CD4-positive, alpha-beta memory T cell (primary cell): ENCODE data around the gene FAM174B. TPM values are rescaled to one million over a fixed set of nuclear protein-coding genes. Genes with fewer than 3 reads are reported as not detected.

Experiments used
- CTCF ChIA-PET: fragments of 350-600 bp; sonication (Branson Sonifier 250); formaldehyde crosslinking; loops from one replicate; lab custom pipeline; 2021; ENCODE audit warnings: inconsistent platforms; ENCODE audit not compliant: partially characterized antibody; lab: Charles Lee
- POLR2A ChIA-PET: fragments of 350-600 bp; sonication (Branson Sonifier 250); formaldehyde crosslinking; loops from one replicate; lab custom pipeline; 2021; ENCODE audit not compliant: partially characterized antibody; lab: Charles Lee
- DNase-seq, 5 donors: peaks; one replicate each; pipeline versions ENCODE4 v3.0.0 to v3.0.0-alpha.2; 2020 to 2022; ENCODE audit warnings: mixed read lengths in 1 of 5
- H3K27ac ChIP-seq: one replicate; pipeline ENCODE4 v1.7.0; 2013; ENCODE audit warnings: low read depth, low read length
- H3K27me3 ChIP-seq: 2 replicates; pipeline ENCODE4 v1.7.0; 2013; ENCODE audit warnings: mild to moderate bottlenecking, low read length, moderate library complexity; ENCODE audit not compliant: insufficient read depth
- H3K36me3 ChIP-seq: 2 replicates; pipeline ENCODE4 v1.7.0; 2013; ENCODE audit warnings: mild to moderate bottlenecking, low read length, moderate library complexity; ENCODE audit not compliant: insufficient read depth
- H3K4me1 ChIP-seq: 2 replicates; pipeline ENCODE4 v1.7.0; 2013; ENCODE audit warnings: mild to moderate bottlenecking, low read length, moderate library complexity; ENCODE audit not compliant: insufficient read depth
- H3K4me3 ChIP-seq, 2 donors: one replicate each; pipeline ENCODE4 v1.7.0; 2013; ENCODE audit warnings: low read length in 2 of 2, mild to moderate bottlenecking in 1 of 2
- H3K9me3 ChIP-seq, 2 donors: one replicate each; pipeline ENCODE4 v1.7.0; 2013; ENCODE audit warnings: low read length in 2 of 2, control low read depth in 1 of 2; ENCODE audit not compliant: control insufficient read depth in 1 of 2
- H3K27ac Mint-ChIP-seq, 7 donors: one replicate each; pipeline ENCODE4 v1.8.0; 2020 to 2021; ENCODE audit warnings: mixed read lengths in 7 of 7, mild to moderate bottlenecking in 6 of 7, inconsistent platforms in 3 of 7, moderate library complexity in 3 of 7
- H3K27me3 Mint-ChIP-seq, 2 donors: one replicate each; pipeline ENCODE4 v1.8.0; 2020 to 2021; ENCODE audit warnings: mixed read lengths in 2 of 2
- H3K36me3 Mint-ChIP-seq, 2 donors: one replicate each; pipeline ENCODE4 v1.8.0; 2020 to 2021; ENCODE audit warnings: mixed read lengths in 2 of 2, inconsistent platforms in 1 of 2, mild to moderate bottlenecking in 1 of 2
- H3K4me1 Mint-ChIP-seq, 4 donors: one replicate each; pipeline ENCODE4 v1.8.0; 2020 to 2021; ENCODE audit warnings: mixed read lengths in 4 of 4, mild to moderate bottlenecking in 1 of 4
- H3K4me3 Mint-ChIP-seq, 8 donors: one replicate each; pipeline ENCODE4 v1.8.0; 2020 to 2021; ENCODE audit warnings: mixed read lengths in 8 of 8, mild to moderate bottlenecking in 7 of 8, moderate library complexity in 6 of 8, inconsistent platforms in 3 of 8
- H3K9me3 Mint-ChIP-seq, 8 donors: one replicate each; pipeline ENCODE4 v1.8.0; 2020 to 2021; ENCODE audit warnings: mixed read lengths in 8 of 8, mild to moderate bottlenecking in 5 of 8, inconsistent platforms in 3 of 8, moderate library complexity in 1 of 8
- intact Hi-C: fragments of 100-400 bp; cut with micrococcal nuclease; formaldehyde crosslinking; loops from one replicate; pipeline ENCODE4 v1.15.1; 2023
- polyA plus RNA-seq, 2 donors: library from polyadenylated mRNA; unstranded; fragments of 300-500 nt; fragmentation: Illumina TruSeq; gene quantifications; one replicate each; pipeline ENCODE4 v1.2.3, GENCODE V29; 2021
- total RNA-seq, 2 experiments: library from RNA; stranded (reverse); gene quantifications; one replicate each; pipeline ENCODE4 v1.2.3, GENCODE V29; 2021

Gene FAM174B
- total and polyA plus RNA-seq, 4 experiments from 2014 or later = 2.4 to 8.3 (median 4.9) TPM

DNA sequence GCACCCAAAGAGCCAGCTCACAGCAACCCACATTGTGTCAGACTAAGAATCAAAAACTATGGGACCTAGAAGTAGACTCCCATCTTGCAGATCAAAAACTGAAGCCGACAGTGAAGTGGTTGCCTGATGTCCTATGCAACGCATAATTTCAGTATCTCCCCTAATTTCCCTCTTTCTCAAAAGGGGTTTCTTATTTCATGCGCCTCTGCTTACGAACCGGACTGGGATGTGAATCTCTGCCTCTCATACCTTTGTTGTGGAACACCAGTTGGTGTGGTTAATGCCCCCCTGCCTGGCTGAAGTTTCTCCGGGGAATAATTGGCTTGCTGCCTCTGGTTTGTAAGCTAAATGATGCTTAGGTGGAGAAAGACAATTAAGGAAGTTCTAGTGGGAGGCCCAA, 514 bp upstream of the FAM174B start:
- Mint-ChIP-seq H3K27me3 (peaks cover 30 to 39% of the 10 kb centered on the region in 2 donors), H3K27ac (no peak overlapping the region)
- no peak for DNase-seq

DNA sequence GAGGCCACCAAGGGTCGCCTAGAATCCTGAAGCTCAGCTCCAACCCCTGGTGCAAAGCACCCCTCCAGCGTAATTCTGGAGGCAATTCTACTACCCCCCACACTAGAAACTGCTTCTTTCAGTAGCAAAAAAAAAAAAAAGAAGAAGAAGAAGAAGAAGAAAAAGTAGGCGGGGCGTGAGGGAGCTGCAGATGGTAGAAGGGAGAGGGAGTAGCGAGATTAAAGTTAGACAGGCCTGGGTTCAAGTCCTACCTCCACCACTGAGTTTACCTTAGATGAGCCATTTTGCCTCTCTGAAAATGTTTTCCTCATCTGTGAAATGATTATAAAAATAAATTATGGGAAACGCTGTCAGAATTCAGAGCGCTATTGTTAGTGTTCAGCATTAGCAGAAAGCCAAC, 913 bp downstream of the FAM174B start:
- no peaks in the 10 kb centered on the region for H3K27me3 ChIP-seq
- H3K27ac ChIP-seq = no peak overlapping the region
- no peaks in the 10 kb centered on the region for H3K36me3 ChIP-seq
- no peak for DNase-seq
- Mint-ChIP-seq H3K9me3 (peaks cover 0 to 4% (median 2%) of the 10 kb centered on the region in 8 donors), H3K4me1 (peaks cover 2 to 13% (median 6%) of the 10 kb centered on the region in 4 donors), H3K4me3 (peak overlapping the region in 6 of 8 donors; percentile 8 to 61 (median 52)), H3K27me3 (peaks cover 31 to 32% of the 10 kb centered on the region in 2 donors), H3K27ac (no peak overlapping the region), H3K36me3 (no peaks in the 10 kb centered on the region)
- CTCF ChIA-PET = no interaction called here
- POLR2A ChIA-PET = no interaction called here
- H3K9me3 ChIP-seq = no peaks in the 10 kb centered on the region
- intact Hi-C loops = no loop called here
- H3K4me3 ChIP-seq = no peak overlapping the region
- H3K4me1 ChIP-seq = peaks cover 5% of the 10 kb centered on the region

More for the DNA sequence above, 514 bp upstream of the FAM174B start:
- H3K4me1 ChIP-seq = peaks cover 5% of the 10 kb centered on the region
- intact Hi-C loops = no loop called here
- Mint-ChIP-seq H3K4me3 (peak overlapping the region; percentile 14 to 84 (median 64)), H3K9me3 (no peaks in the 10 kb centered on the region), H3K4me1 (peaks cover 2 to 13% (median 6%) of the 10 kb centered on the region in 4 donors), H3K36me3 (no peaks in the 10 kb centered on the region)
- ChIA-PET POLR2A (no interaction called here), CTCF (no interaction called here)
- no peaks in the 10 kb centered on the region for H3K27me3 ChIP-seq
- no peaks in the 10 kb centered on the region for H3K36me3 ChIP-seq
- H3K27ac ChIP-seq = no peak overlapping the region
- no peaks in the 10 kb centered on the region for H3K9me3 ChIP-seq
- H3K4me3 ChIP-seq = no peak overlapping the region

- H3K27me3 ChIP-seq = no peaks in the 10 kb centered on the region
- no peak overlapping the region for H3K4me3 ChIP-seq
- no peak overlapping the region for H3K27ac Mint-ChIP-seq
- H3K27ac ChIP-seq = no peak overlapping the region
- peaks cover 5% of the 10 kb centered on the region for H3K4me1 ChIP-seq
- H3K4me1 Mint-ChIP-seq = peaks cover 2 to 13% (median 6%) of the 10 kb centered on the region in 4 donors
- H3K36me3 Mint-ChIP-seq = no peaks in the 10 kb centered on the region
- intact Hi-C loops = no loop called here
- H3K27me3 Mint-ChIP-seq = peaks cover 31 to 32% of the 10 kb centered on the region in 2 donors
- CTCF ChIA-PET = no interaction called here
- H3K9me3 Mint-ChIP-seq = peaks cover 0 to 4% (median 2%) of the 10 kb centered on the region in 8 donors
- POLR2A ChIA-PET = no interaction called here
- H3K36me3 ChIP-seq = no peaks in the 10 kb centered on the region
- peak overlapping the region in 7 of 8 donors; percentile 3 to 73 (median 37) for H3K4me3 Mint-ChIP-seq
- no peaks in the 10 kb centered on the region for H3K9me3 ChIP-seq
- no peak for DNase-seq
Measured at GRCh38 chr15:92653836-92654539, 1.6 kb downstream of the FAM174B start.

DNA sequence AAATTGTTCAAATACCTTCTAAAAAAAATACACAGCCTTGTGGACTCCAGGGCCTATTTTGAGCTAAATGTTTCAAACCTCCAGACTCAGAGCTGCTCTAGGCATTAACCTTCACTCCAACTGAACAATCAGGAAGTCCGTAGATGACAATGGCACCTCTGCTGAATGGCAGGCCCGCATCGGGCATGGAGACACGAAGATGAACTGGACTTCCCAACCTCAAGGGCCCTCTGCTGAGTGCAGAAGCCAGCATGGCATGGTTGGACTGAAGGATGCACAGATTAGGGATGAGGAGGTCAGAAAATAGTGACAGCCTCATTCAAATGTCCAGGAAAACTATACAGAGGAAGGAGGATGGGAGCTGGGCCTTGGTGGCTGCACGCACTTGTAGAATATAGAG, 2.2 kb downstream of the FAM174B start:
- CTCF ChIA-PET = no interaction called here
- H3K4me1 Mint-ChIP-seq = peaks cover 2 to 13% (median 6%) of the 10 kb centered on the region in 4 donors
- POLR2A ChIA-PET = no interaction called here

GRCh38 chr15:92652576-92652966, 3.0 kb downstream of the FAM174B start:
- Histone ChIP-seq H3K4me1 (peaks cover 5% of the 10 kb centered on the region), H3K4me3 (no peak overlapping the region), H3K27ac (no peak overlapping the region), H3K9me3 (no peaks in the 10 kb centered on the region), H3K36me3 (no peaks in the 10 kb centered on the region), H3K27me3 (no peaks in the 10 kb centered on the region)
- ChIA-PET CTCF (no interaction called here), POLR2A (no interaction called here)
- peaks cover 0 to 4% (median 2%) of the 10 kb centered on the region in 8 donors for H3K9me3 Mint-ChIP-seq
- no peak overlapping the region for H3K4me3 Mint-ChIP-seq
- H3K27ac Mint-ChIP-seq = no peak overlapping the region
- no peaks in the 10 kb centered on the region for H3K36me3 Mint-ChIP-seq
- DNase-seq = no peak
- peaks cover 31 to 32% of the 10 kb centered on the region in 2 donors for H3K27me3 Mint-ChIP-seq
- H3K4me1 Mint-ChIP-seq = peaks cover 2 to 13% (median 6%) of the 10 kb centered on the region in 4 donors
- intact Hi-C loops = no loop called here

More for the DNA sequence above, 2.2 kb downstream of the FAM174B start:
- H3K36me3 Mint-ChIP-seq = no peaks in the 10 kb centered on the region
- Histone ChIP-seq H3K36me3 (no peaks in the 10 kb centered on the region), H3K9me3 (no peaks in the 10 kb centered on the region), H3K27me3 (no peaks in the 10 kb centered on the region), H3K27ac (no peak overlapping the region), H3K4me1 (peaks cover 5% of the 10 kb centered on the region), H3K4me3 (no peak overlapping the region)
- peaks cover 31 to 32% of the 10 kb centered on the region in 2 donors for H3K27me3 Mint-ChIP-seq
- no peak for DNase-seq
- H3K27ac Mint-ChIP-seq = no peak overlapping the region
- H3K4me3 Mint-ChIP-seq = peak overlapping the region in 6 of 8 donors; percentile 3 to 73 (median 37)
- peaks cover 0 to 4% (median 2%) of the 10 kb centered on the region in 8 donors for H3K9me3 Mint-ChIP-seq
- intact Hi-C loops = no loop called here

- Mint-ChIP-seq H3K27ac (no peak overlapping the region), H3K4me3 (peak overlapping the region in 1 of 8 donors; percentile 6), H3K27me3 (peaks cover 31% of the 10 kb centered on the region in 2 donors), H3K36me3 (no peaks in the 10 kb centered on the region), H3K4me1 (peaks cover 2 to 13% (median 6%) of the 10 kb centered on the region in 4 donors), H3K9me3 (peaks cover 0 to 4% (median 2%) of the 10 kb centered on the region in 8 donors)
- intact Hi-C loops = no loop called here
- Histone ChIP-seq H3K27me3 (no peaks in the 10 kb centered on the region), H3K4me1 (peaks cover 5% of the 10 kb centered on the region), H3K4me3 (no peak overlapping the region), H3K27ac (no peak overlapping the region), H3K9me3 (no peaks in the 10 kb centered on the region), H3K36me3 (no peaks in the 10 kb centered on the region)
- POLR2A ChIA-PET = no interaction called here
- CTCF ChIA-PET = no interaction called here
- no peak for DNase-seq
Measured at GRCh38 chr15:92651877-92652575, 3.5 kb downstream of the FAM174B start.

DNA sequence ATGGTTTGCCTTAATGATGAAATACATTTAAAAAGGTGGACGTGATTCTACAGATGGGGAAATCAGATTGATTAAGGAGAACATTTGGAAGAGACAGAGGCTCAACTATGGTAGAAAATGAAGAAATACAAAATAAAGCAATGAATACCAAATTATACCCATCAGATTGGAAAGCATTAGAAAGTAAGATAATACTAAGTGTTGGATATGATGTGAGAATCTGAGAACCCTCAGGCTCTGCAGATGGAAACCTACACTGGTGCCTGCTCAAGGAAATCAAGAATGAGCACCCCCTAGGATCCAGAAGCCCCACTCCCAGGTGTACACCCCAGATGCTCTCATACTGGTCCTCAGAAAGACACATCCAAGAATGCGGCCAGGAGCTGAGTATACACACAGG, 4.6 kb downstream of the FAM174B start:
- H3K4me1 Mint-ChIP-seq = peaks cover 2 to 9% (median 4%) of the 10 kb centered on the region in 4 donors
- Histone ChIP-seq H3K9me3 (no peaks in the 10 kb centered on the region), H3K4me1 (peaks cover 5% of the 10 kb centered on the region), H3K36me3 (no peaks in the 10 kb centered on the region), H3K27me3 (no peaks in the 10 kb centered on the region), H3K27ac (no peak overlapping the region), H3K4me3 (no peak overlapping the region)
- ChIA-PET POLR2A (no interaction called here), CTCF (no interaction called here)
- H3K27ac Mint-ChIP-seq = no peak overlapping the region
- peaks cover 0 to 4% (median 2%) of the 10 kb centered on the region in 8 donors for H3K9me3 Mint-ChIP-seq
- no peak overlapping the region for H3K4me3 Mint-ChIP-seq
- no peak for DNase-seq
- peaks cover 24% of the 10 kb centered on the region in 2 donors for H3K27me3 Mint-ChIP-seq
- no peaks in the 10 kb centered on the region for H3K36me3 Mint-ChIP-seq
- intact Hi-C loops = no loop called here
